Fibroblast of skin of right biceps (primary cell): ENCODE data around the gene NMNAT1.
"Not testable (repeated sequence)": the region's sequence is repeated elsewhere in the genome, so short reads cannot be mapped to it uniquely, and the experiment has no call there.

Source experiments
- DNase-seq: peaks from one replicate; pipeline ENCODE4 v3.0.0-alpha.2; 2013

The NMNAT1 gene

DNA sequence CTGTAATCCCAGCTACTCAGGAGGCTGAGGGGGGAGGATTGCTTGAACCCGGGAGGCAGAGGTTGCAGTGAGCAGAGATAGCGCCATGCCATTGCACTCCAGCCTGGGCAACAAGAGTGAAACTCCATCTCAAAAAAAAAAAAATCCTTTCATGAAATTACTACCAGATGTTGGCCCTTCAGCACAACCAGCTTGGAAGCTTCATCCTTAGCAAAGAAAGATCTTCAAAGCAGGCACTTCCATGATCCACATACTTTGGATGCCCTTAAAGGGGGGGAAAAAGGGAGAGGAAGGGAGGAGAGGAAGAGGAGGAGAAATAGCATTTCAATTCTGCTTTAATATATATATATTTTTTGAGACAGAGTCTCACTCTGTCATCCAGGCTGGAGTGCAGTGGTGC lies 77.4 kb downstream of the NMNAT1 start:
- DNase-seq: peak; percentile 48

DNA sequence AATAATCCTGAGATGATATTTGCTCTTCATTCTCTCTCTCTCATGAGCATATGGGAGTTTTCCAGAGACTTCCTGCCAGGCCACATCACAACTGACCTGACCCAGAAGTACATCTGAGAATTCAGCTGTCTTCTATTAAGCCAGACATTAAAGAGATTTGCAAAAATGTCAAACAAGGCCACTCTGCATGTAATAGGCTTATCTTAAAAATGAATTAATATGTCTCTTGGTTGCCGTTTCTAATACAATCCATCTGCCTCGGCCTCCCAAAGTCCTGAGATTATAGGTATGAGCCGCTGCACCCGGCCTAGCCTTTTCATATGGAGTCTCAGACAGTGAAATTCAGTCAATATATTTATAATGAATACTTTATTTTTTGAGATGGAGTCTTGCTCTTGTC lies 78.7 kb downstream of the NMNAT1 start:
- not testable (repeated sequence) for DNase-seq

DNA sequence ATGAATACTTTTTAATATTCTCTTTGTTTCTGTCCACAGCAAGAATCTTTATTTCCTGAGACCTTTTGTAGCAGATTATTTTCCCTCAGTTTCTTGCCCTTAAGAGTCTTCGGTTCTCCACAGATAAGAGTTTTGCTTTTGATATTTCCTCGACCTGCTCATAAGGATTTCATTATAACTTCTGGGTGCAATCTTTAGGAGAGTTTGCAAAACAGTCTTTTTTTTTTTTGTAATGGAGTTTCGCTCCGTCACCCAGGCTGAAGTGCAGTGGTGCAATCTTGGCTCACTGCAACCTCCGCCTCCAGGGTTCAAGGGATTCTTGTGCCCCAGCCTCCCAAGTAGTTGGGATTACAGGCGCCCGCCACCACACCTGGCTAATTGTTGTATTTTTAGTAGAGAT lies 79.4 kb downstream of the NMNAT1 start:
- DNase-seq: no peak

GRCh38 chr1:10025354-10025753 lies 82.1 kb downstream of the NMNAT1 start:
- no peak for DNase-seq

- DNase-seq: no peak
These were observed 83.8 kb downstream of the NMNAT1 start for GRCh38 chr1:10027027-10027426.

GRCh38 chr1:10028956-10029500 lies 85.8 kb downstream of the NMNAT1 start:
- not testable (repeated sequence) for DNase-seq

- DNase-seq: peak; percentile 92
These were observed 88.2 kb downstream of the NMNAT1 start for GRCh38 chr1:10031461-10031860.

DNA sequence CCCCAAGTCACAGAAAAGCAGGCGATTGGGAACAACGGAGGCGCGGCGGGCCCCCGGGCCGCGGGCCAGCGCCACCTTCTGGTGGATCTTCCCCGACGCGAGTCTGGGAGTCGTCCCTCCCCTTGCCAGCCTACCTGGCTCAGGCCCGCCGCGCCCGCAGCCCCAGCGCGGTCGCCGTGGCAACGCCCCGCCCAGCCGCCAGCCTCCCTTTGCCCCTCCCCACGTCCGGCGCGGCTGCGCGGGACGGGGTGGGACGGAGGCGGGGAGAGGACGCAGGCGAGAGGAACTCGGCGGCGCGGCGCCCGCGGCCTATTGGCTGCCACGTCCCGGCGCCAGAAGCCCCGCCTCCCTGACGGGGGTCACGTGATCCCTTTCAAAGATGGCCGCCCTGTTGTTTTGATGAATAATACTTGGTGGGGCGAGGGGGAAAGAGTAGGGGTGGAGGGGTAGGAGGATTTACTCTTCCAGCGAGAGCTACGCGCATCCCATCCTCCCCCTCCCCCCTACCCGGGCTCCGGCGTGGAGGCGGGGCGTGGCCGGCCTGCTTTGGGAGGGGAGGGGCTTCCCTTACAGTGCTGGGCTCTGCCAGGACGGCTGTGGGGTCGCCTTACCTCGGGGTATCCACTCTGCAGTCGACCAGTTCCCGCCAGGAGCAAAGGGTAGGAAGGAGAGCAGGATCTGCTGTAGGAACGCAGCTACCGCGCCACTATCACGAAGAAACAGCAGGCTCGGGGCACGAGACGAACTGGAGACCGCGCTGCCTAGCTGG lies 89.5 kb downstream of the NMNAT1 start, which contains the start of gene UBE4B:
Gene UBE4B, plus strand, starts transcription at position 369 of the 769 bp plus-strand sequence. CDS start 713 bp downstream, outside the sequence.
- DNase-seq: peak; percentile 99

DNA sequence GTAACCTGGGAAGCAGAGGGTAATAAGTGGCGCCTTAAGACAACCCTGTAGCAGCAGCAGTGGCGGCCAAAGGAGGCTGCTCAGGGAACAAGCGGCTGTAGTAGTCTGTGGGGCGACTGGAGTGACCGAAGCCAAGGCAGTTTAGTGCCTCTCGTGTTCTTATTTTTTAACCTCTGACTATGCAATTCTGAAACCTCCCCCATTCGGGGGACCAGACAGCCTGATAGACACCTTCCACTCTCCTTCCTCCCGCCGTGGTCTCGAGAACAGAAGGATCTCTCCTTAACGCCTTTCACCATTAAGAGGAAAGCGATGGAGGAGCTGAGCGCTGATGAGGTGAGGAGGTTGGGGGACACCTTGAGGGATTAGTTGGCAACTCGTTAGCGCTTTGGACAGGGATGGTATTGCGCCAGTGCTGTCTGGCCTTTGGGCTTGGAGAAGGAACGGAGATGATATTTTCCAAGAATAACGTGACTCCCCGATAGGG lies 90.1 kb downstream of the NMNAT1 start:
- DNase-seq: peak; percentile 39
